Caco-2 (cell line): Measurements from ENCODE around the gene CIC. TPM values are rescaled to one million over a fixed set of nuclear protein-coding genes. Genes with fewer than 3 reads are reported as not detected.

Source experiments
- BruUV-seq: library from RNA; stranded (reverse); fragments of 400-500 nt; replicated peaks from 2 replicates; lab custom pipeline; 2021; lab: Mats Ljungman, UMichigan
- CTCF ChIA-PET: fragments of 300-600 bp; sonication (Branson Sonifier 250); formaldehyde crosslinking; loops from one replicate; lab custom pipeline; 2022; ENCODE audit warnings: antibody characterized with exemption; lab: Charles Lee
- POLR2A ChIA-PET: fragments of 300-600 bp; sonication (Branson Sonifier 250); formaldehyde crosslinking; loops from one replicate; lab custom pipeline; 2022; ENCODE audit warnings: antibody characterized with exemption; lab: Charles Lee
- DNase-seq, 2 experiments: peaks; one replicate each; pipeline versions ENCODE4 v3.0.0 to v3.0.0-alpha.2; 2020 to 2022
- H3K27me3 ChIP-seq: replicated peaks from 2 replicates; pipeline ENCODE4 v1.6.0; 2011; ENCODE audit warnings: low read length; ENCODE audit not compliant: control insufficient read depth, insufficient read depth
- H3K36me3 ChIP-seq: 2 replicates; pipeline ENCODE4 v1.5.1; 2011; ENCODE audit warnings: low read length; ENCODE audit not compliant: control insufficient read depth, insufficient read depth
- H3K4me1 ChIP-seq: fragments of 250-450 bp; sonication (Bioruptor Pico); 2 replicates; pipeline ENCODE4 v1.5.1; 2020; ENCODE audit warnings: mild to moderate bottlenecking
- H3K4me3 ChIP-seq: 2 replicates; pipeline ENCODE4 v1.5.1; 2011; ENCODE audit warnings: low read depth, mild to moderate bottlenecking, control low read depth, low read length
- H3K9me3 ChIP-seq: fragments of 250-450 bp; sonication (Bioruptor Pico); 2 replicates; pipeline ENCODE4 v1.5.1; 2020; ENCODE audit warnings: mild to moderate bottlenecking, moderate library complexity
- H3K27ac Mint-ChIP-seq: one replicate; pipeline ENCODE4 v1.8.0; 2022; ENCODE audit warnings: mixed read lengths; ENCODE audit not compliant: unreplicated experiment
- H3K27me3 Mint-ChIP-seq: one replicate; pipeline ENCODE4 v1.8.0; 2022; ENCODE audit warnings: mixed read lengths; ENCODE audit not compliant: insufficient read depth, unreplicated experiment
- H3K36me3 Mint-ChIP-seq: one replicate; pipeline ENCODE4 v1.8.0; 2022; ENCODE audit warnings: mild to moderate bottlenecking, mixed read lengths; ENCODE audit not compliant: insufficient read depth, unreplicated experiment
- H3K4me1 Mint-ChIP-seq: one replicate; pipeline ENCODE4 v1.8.0; 2022; ENCODE audit warnings: low read depth, mixed read lengths; ENCODE audit not compliant: unreplicated experiment
- H3K4me3 Mint-ChIP-seq: one replicate; pipeline ENCODE4 v1.8.0; 2022; ENCODE audit warnings: mild to moderate bottlenecking, moderate library complexity, mixed read lengths; ENCODE audit not compliant: unreplicated experiment
- H3K9me3 Mint-ChIP-seq: one replicate; pipeline ENCODE4 v1.8.0; 2022; ENCODE audit warnings: mixed read lengths; ENCODE audit not compliant: unreplicated experiment
- CTCF ChIP-seq, 2 experiments: fragments of 200-600 bp in 1 of 2; IDR thresholded peaks; 1 replicate in 1 of 2; 2 replicates in 1 of 2; pipeline versions ENCODE4 v1.5.1 to v1.8.0; 2011 to 2022; ENCODE audit warnings: antibody characterized with exemption in 1 of 2, control low read depth in 1 of 2, inconsistent platforms in 1 of 2, low read depth in 1 of 2, low read length in 1 of 2, mild to moderate bottlenecking in 1 of 2, moderate library complexity in 1 of 2; ENCODE audit not compliant: insufficient read depth in 1 of 2, severe bottlenecking in 1 of 2, unreplicated experiment in 1 of 2
- intact Hi-C: fragments of 100-400 bp; cut with micrococcal nuclease; formaldehyde crosslinking; loops from one replicate; pipeline ENCODE4 v1.10.0; 2022; ENCODE audit not compliant: unreplicated experiment
- total RNA-seq: library from RNA; stranded (reverse); gene quantifications from 2 replicates; pipeline ENCODE4 v1.2.3, GENCODE V29; 2022

The CIC gene
- total RNA-seq, 1 experiment from 2014 or later = 47.8 TPM

- DNase-seq = no peak
- Histone ChIP-seq H3K27me3 (no peaks in the 10 kb centered on the region), H3K36me3 (no peaks in the 10 kb centered on the region), H3K4me3 (no peak overlapping the region), H3K4me1 (0 out of 2 replicates have a peak, but pooled peaks cover 5% of the 10 kb centered on the region), H3K9me3 (no peaks in the 10 kb centered on the region)
- intact Hi-C loops = no loop called here
- Mint-ChIP-seq H3K9me3 (peaks cover 11% of the 10 kb centered on the region), H3K27me3 (peaks cover 11% of the 10 kb centered on the region), H3K36me3 (no peaks in the 10 kb centered on the region), H3K4me3 (peak overlapping the region; percentile 66), H3K27ac (no peak overlapping the region), H3K4me1 (no peaks in the 10 kb centered on the region)
- ChIA-PET POLR2A (no interaction called here), CTCF (no interaction called here)
- BruUV-seq = no TSS peak
- TF ChIP-seq CTCF (IDR thresholded peaks at IDR 0.05; ENCODE audit: insufficient read depth in 1 of 2, low read depth in 1 of 2, low read length in 1 of 2, severe bottlenecking in 1 of 2, unreplicated experiment in 1 of 2) = no peak
Measured at GRCh38 chr19:42312370-42312769, 43.3 kb downstream of the CIC start.

GRCh38 chr19:42313096-42313839 is 44.2 kb downstream of the CIC start, which contains the start of gene TMEM145:
Gene TMEM145, plus strand, starts transcription at chr19:42313309. Its CDS starts 68 bp downstream, at chr19:42313377.
- peak; percentile 62 to 83 for DNase-seq
- peak in 1 of 2 experiments; percentile 14 for TF ChIP-seq CTCF (IDR thresholded peaks at IDR 0.05; ENCODE audit: insufficient read depth in 1 of 2, low read depth in 1 of 2, low read length in 1 of 2, severe bottlenecking in 1 of 2, unreplicated experiment in 1 of 2)
- Mint-ChIP-seq H3K9me3 (peaks cover 2% of the 10 kb centered on the region), H3K4me3 (peak within 1 kb of the TSS; percentile 66), H3K36me3 (no peaks in the 10 kb centered on the region), H3K27me3 (peaks cover 11% of the 10 kb centered on the region), H3K4me1 (no peaks in the 10 kb centered on the region), H3K27ac (no peak within 1 kb of the TSS)
- intact Hi-C loops = no loop called here
- no peaks in the 10 kb centered on the region for H3K27me3 ChIP-seq
- 0 out of 2 replicates have a peak, but pooled peaks cover 5% of the 10 kb centered on the region for H3K4me1 ChIP-seq
- H3K9me3 ChIP-seq = no peaks in the 10 kb centered on the region
- peak within 1 kb of the TSS; percentile 48 for H3K4me3 ChIP-seq
- BruUV-seq = no TSS peak
- no peaks in the 10 kb centered on the region for H3K36me3 ChIP-seq
- ChIA-PET POLR2A (no interaction called here), CTCF (interaction anchor here (1.2 kb wide), 2 partner anchors 10 to 11 kb away, joined by 3 to 4 read pairs; partner anchors contain the start of gene PAFAH1B3)

GRCh38 chr19:42313840-42314755 is 45.0 kb downstream of the CIC start:
- Histone ChIP-seq H3K4me1 (0 out of 2 replicates have a peak, but pooled peaks cover 5% of the 10 kb centered on the region), H3K9me3 (no peaks in the 10 kb centered on the region), H3K27me3 (no peaks in the 10 kb centered on the region), H3K36me3 (no peaks in the 10 kb centered on the region), H3K4me3 (peak overlapping the region; percentile 48)
- H3K9me3 Mint-ChIP-seq = no peaks in the 10 kb centered on the region
- ChIA-PET POLR2A (no interaction called here), CTCF (interaction anchor here (1.2 kb wide), 2 partner anchors 9 to 12 kb away, joined by 3 to 4 read pairs; partner anchors contain the start of gene PAFAH1B3)
- peaks cover 11% of the 10 kb centered on the region for H3K27me3 Mint-ChIP-seq
- H3K4me3 Mint-ChIP-seq = peak overlapping the region; percentile 66
- intact Hi-C loops = no loop called here
- peak in 1 of 2 experiments; percentile 21 for TF ChIP-seq CTCF (IDR thresholded peaks at IDR 0.05; ENCODE audit: insufficient read depth in 1 of 2, low read depth in 1 of 2, low read length in 1 of 2, severe bottlenecking in 1 of 2, unreplicated experiment in 1 of 2)
- H3K27ac Mint-ChIP-seq = no peak overlapping the region
- BruUV-seq = no TSS peak
- no peaks in the 10 kb centered on the region for H3K36me3 Mint-ChIP-seq
- DNase-seq = no peak
- no peaks in the 10 kb centered on the region for H3K4me1 Mint-ChIP-seq
